HuH-7 (cell line): Measurements from ENCODE around the gene MKKS.
"Not testable (repeated sequence)": the region's sequence is repeated elsewhere in the genome, so short reads cannot be mapped to it uniquely, and the experiment has no call there.

Source experiments
- DNase-seq: peaks from one replicate; pipeline ENCODE4 v3.0.0; 2011; ENCODE audit warnings: low spot score

MKKS gene

GRCh38 chr20:10412591-10413408 lies 21.2 kb downstream of the MKKS start:
- DNase-seq = no peak

- no peak for DNase-seq
Observed at GRCh38 chr20:10411673-10412072, 22.3 kb downstream of the MKKS start.

- DNase-seq = no peak
Observed at GRCh38 chr20:10408108-10408813, 25.8 kb downstream of the MKKS start.

GRCh38 chr20:10404959-10405530 lies 29.0 kb downstream of the MKKS start:
- no peak for DNase-seq

- no peak for DNase-seq
Observed at GRCh38 chr20:10404023-10404628, 29.9 kb downstream of the MKKS start.

- no peak for DNase-seq
Observed at GRCh38 chr20:10402938-10403608, 30.9 kb downstream of the MKKS start.

GRCh38 chr20:10398834-10399369 lies 35.1 kb downstream of the MKKS start:
- no peak for DNase-seq

- DNase-seq = not testable (repeated sequence)
Observed at GRCh38 chr20:10394752-10395151, 39.3 kb downstream of the MKKS start.

- no peak for DNase-seq
Observed at GRCh38 chr20:10390709-10391108, 43.3 kb downstream of the MKKS start.

GRCh38 chr20:10388597-10388996 lies 45.4 kb downstream of the MKKS start:
- no peak for DNase-seq

- DNase-seq = no peak
Observed at GRCh38 chr20:10387686-10388085, 46.3 kb downstream of the MKKS start.

GRCh38 chr20:10385850-10386544 lies 48.0 kb downstream of the MKKS start:
- DNase-seq = no peak

GRCh38 chr20:10381477-10381876 lies 52.5 kb downstream of the MKKS start:
- DNase-seq = no peak

- no peak for DNase-seq
Observed at GRCh38 chr20:10379761-10380160, 54.3 kb downstream of the MKKS start.

- DNase-seq = no peak
Observed at GRCh38 chr20:10376270-10377075, 57.5 kb downstream of the MKKS start.

- DNase-seq = no peak
Observed at GRCh38 chr20:10375191-10375590, 58.8 kb downstream of the MKKS start.

- no peak for DNase-seq
Observed at GRCh38 chr20:10374036-10374435, 60.0 kb downstream of the MKKS start.

GRCh38 chr20:10371467-10371866 lies 62.6 kb downstream of the MKKS start:
- no peak for DNase-seq

GRCh38 chr20:10370091-10370887 lies 63.7 kb downstream of the MKKS start:
- peak; percentile 43 for DNase-seq

GRCh38 chr20:10369723-10370090 lies 64.3 kb downstream of the MKKS start:
- DNase-seq = no peak
